GM18499 (cell line): ENCODE measurements around the gene CFAP100.

Experiments
- ATAC-seq: cut with Tn5 transposase; IDR thresholded peaks from one replicate; pipeline ENCODE4 v1.9.1; 2021; ENCODE audit warnings: moderate number of reproducible peaks; ENCODE audit not compliant: insufficient read depth, unreplicated experiment

Gene CFAP100

DNA sequence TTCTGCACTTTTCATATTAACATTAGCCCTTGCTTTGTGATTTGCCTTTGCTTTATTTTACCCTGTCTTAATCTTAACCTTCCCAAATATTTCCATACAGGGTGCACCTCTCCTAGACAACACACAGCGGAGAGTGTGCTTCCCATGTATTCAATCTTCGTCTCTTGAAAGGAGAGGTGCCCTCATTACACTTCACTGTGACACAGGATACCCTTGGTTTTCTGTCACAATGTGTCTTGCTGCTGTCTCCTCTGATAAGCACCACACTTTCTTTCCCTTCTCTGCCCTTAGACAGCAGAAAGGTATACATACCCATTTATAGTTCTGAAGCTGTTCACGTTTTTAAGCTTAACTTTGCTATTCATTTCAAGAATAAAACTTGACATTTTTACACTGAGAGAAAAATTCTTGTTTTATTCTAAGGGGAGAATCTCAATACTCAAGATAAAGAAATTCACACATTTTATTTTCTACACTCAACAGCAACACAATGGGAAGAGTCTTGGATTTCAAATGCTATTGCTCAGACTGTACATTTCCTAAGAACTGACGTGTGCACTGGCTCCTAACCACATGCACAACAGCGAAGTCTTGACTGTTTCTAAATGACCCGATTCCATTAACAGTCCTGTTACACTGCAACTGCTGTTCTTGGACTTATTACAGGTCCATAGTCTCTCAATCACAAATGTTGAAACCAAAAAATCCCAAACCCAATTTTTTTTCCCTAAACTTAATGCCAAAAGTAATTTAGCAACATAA, 59.9 kb downstream of the CFAP100 start:
- ATAC-seq, result no peak

DNA sequence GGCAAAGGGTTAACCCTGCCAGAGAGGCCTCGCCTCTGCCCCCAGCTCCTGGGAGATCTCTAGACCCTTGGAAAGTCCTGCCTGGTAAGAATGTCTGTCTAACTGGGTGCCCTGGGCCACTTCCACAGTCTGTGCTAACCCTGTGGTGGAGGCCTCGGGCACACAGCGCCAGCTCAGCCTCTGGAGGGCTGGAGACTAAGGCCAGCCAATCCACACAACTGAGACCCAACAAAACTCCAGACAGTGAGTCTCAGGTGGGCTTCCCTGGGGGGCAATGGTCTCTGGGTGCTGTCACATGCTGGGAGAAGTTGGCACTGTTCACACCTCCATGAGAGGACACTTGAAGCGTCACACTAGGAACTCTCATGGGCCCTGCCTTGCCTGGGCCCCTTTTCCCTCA, 61.5 kb downstream of the CFAP100 start:
- no peak for ATAC-seq

DNA sequence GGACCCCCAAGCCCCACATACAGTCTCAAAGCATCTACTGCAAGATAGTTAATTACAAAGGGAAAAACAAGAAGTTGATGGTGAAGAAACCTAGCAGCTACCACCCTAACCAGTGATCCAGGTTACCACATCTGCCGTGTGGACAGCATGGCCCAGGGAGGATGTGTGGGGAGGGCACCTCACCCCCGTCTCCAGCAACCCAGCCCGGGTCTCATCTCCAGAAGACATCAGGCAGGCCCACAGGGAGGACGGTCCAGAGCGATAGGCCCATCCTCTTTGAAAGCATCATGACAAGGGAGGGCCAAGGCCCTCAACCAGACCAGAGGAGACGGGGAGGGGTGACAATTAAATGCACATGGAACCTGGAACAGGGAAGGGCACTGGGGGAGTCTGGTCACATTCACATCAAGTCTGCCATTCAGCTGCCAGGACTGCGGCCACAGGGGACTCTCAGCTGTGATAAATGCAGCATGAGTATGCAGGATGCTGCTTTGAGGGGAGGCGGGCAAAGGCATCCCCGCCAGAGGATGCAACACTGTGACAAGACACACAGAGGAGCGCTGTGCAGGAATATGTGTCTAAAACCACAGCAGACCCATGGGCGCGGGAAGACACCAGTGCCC, 62.2 kb downstream of the CFAP100 start:
- no peak for ATAC-seq

DNA sequence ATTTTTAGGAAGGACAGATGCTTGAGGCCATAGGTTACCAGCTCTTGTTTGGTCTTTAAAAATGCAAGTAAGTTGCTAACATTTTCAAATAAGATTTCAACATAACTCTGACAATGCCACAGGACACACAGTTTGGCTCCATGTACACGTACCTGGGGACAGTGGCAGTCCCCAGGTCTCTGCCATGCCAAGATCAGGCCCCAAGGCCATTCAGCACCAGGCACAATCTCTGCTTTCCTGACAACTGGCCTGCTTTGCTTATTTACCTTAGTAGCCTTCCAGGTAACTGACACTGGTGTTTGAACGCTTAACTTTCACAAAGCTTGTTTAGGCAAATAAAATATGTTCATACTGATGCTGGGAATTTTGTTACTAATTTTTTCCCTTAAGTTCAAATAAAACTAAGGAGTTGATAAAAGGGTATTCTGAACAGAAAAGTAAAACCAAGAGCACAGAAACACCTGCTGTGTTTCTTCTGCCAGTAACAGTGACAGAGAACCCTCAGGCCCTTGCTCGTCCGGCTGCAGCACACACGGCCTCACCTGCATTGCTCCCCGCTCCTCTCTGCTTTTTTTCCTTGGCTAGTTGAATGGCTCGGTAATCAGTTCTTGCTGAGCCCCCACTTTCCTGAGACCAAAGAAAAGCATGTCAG, 64.5 kb downstream of the CFAP100 start:
- ATAC-seq, result no peak

DNA sequence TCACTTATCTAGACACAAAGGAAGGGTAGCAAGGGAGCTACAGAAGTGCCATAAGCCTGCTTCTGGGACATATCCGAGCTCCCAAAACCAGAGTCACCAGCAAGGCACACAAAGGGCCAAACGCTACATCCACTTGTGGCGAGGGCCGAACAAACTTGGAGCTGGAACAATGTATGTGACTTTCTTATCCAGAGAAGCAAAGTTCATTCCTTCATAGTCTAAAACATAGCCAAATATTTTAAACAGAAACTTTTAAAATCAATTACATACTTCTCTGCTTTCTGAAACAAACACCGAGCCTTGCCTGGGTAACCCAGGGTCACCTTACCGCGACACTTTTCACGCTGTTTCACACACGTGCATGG, 65.0 kb downstream of the CFAP100 start:
- no peak for ATAC-seq

DNA sequence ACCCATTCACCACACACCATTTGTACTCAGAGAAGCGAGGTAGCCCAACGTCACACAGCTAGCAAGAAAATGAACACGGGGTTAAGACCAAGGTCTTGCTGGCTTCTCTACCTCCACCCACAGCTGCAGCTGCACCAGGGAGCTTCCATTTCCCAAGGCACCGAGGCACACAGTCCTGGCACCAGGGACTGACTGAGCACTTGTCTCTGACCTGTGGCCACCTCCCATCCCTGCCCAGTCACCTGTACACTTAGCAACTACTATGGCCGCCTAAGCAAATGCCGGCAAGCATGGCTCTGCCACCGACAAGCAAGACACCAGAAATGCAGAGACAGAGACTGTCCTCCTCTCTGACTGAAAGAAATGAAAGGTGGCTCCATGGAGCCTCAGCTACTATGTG, 65.7 kb downstream of the CFAP100 start:
- no peak for ATAC-seq

DNA sequence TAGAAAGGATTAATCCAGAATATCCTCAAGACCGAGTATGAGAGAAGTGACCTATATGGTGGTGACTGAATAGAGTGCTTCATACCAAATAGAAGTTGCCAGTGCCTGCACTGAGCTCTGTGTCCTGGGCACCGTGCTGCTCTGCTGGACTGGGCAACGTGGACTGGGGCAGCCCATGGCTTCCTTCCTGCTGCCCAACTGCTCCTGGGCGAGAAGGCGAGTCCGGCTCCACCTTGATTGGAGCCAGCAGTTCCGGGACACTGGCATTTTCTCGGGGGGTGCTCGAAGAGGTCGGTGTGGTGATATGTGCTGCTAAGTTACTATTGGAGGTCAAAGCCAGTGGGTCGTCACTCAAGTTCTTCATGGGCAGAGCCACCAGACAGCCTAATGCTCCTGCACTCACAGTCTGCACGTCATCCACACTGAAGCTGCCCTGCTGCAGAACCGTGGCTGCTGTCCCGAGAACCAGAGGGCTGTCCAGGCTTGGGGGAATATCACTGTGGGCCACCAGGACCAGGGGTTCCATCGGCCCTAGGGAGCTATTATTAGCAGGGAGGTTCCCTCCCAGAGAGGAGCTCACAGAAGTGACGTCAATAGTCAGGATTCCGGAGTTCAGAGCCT, 66.9 kb downstream of the CFAP100 start:
- ATAC-seq, result no peak

DNA sequence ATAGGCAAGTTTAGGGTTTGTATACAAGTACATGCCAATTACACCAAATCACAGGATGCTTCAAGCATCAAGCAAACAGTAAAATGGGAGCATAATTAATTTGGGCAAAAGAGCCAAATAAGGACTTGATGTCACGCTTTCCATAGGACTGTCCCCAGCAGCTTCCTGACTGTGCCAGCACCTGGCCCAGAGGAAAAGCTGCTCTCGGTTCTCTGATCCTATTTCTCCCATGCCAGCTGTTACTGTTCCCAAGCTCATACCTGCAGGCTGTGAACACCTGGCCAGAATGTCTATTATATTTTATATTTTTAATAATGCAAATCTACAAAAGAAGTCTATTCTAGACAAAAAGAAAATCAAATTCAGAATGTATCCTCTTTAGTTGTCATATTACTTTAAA, 68.8 kb downstream of the CFAP100 start:
- ATAC-seq, result no peak

DNA sequence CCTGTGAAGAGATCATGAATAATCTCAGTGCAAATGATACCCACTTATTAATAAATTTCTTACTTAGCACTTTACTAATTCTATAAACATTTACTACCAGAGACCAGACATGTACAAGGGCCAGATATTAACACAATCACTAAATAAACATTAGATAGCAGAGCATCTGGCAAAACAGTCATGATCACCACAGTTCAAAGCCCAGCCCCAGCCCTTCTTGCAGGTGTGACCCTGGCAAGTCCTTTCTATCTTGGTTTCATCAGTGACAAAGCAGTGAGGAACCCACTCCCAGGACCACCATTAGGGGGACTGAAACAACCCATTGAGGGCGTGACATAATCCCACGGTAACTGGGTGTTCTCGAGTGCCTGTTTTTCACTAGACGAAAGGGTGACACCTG, 69.4 kb downstream of the CFAP100 start:
- ATAC-seq, result no peak

DNA sequence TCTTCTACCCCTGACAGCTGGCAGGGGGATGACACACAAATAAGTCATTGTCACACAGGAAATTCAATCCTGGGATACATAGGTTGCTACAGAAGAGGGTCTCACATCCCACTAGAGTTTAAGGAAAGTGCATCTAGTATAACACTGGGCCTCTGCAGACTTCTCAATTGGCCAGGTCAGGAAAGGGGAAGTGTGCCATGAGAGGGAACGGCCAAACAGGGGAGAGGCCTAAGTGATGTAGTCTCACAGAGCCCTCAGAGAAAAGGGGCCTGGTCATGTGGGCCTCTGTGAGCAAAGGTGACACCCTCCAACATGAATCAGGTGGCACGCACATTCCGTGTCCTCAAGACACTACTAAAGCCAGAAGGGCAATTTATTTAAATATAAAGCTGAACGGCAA, 69.8 kb downstream of the CFAP100 start:
- no peak for ATAC-seq

DNA sequence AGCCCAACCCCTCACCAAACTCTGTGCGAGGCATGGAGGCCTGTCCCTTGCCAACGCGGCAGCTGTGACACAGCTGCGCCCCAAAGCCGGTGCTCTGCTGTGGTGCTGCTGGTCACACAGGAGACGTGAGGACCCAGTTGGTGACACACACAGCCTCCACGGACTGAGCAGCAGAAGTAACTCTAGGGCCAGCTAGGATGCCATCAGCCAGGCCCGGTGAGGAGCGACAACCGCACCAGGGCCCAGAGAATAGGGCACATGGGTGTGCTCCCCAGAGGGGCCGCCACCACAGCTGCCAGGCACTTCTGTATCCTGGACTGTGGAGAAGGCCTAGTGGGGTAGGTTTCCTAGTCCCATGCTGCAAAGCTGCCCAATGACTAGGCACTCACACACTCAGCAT, 70.3 kb downstream of the CFAP100 start:
- ATAC-seq, result no peak

DNA sequence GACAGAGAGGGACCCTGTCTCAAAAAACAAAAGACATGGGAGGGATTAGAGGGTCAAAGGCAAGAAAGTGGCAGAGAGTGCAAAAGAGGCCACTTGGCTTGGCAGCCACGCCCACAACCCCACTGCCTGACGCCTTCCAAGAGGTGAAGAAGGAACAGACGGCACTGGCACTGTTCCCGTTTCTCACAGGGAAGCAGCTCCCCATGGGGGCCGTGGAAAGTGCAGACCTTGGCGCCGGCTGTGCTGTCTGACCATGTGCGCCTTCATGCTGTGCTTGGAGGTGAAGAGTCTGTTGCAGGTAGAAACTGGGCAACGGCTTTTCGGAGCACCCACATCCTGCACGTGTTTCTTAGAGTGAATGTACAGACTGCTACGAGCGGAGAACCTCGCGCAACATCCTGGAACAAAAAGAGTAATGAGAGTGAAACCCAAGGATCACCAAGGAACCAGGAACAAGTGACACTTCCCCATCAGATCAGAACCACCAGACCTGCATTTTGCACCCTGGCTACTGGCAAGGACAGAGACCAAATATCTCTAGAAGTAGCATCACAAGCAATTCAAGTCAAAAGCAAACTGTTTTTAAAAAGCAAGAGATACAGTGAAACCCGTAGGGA, 71.3 kb downstream of the CFAP100 start:
- ATAC-seq, result no peak

DNA sequence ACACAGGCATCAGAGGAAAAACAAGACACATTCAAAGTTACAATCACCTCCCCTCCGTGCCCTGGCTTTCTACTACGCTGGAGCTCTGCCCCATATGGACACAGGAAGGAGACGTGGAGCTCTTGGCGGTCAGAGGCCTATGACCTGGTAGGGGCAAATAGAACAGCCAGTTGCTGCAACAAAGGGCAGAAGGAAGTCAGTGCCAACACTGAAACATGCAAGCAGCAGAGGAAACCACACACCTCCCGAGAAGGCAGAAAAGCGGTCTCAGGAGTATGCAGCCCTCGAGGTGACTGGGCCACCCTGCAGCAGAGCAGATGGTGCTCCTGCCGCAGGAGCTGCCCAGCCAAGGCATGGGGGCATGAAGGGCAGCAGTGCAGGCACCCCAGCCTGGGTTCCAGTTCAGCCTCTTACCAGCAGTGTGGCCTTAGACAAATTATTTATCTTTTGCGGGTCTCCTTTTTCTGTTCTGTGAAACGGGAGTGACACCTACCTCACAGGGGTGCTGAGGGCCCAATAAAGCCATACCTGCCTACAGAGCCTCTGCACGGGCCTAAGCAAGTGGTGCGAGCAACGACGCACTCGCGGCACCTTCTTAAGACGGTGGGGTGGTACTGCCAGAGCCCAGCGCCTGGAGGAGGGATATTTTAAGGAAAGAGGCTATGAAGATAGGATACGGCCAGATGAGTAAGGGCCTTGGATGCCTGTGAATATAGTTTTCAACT, 72.3 kb downstream of the CFAP100 start:
- ATAC-seq, result no peak

DNA sequence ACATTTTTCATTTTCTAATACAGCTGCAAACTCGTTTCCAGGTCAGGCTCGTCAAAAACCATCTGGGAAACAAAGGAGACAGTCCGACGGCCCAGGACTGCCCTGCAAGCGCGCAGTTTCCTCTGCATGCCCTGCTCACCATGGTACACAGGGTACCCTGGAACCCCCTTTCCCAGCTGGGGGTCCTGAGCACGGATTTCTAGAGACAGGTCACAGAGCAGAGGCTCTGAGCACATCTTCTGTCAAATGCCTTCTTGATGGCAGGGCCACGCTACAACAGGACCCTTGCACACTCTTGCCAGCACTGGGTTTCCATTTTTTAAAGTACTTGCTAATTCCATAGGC, 72.9 kb downstream of the CFAP100 start:
- ATAC-seq, result no peak

DNA sequence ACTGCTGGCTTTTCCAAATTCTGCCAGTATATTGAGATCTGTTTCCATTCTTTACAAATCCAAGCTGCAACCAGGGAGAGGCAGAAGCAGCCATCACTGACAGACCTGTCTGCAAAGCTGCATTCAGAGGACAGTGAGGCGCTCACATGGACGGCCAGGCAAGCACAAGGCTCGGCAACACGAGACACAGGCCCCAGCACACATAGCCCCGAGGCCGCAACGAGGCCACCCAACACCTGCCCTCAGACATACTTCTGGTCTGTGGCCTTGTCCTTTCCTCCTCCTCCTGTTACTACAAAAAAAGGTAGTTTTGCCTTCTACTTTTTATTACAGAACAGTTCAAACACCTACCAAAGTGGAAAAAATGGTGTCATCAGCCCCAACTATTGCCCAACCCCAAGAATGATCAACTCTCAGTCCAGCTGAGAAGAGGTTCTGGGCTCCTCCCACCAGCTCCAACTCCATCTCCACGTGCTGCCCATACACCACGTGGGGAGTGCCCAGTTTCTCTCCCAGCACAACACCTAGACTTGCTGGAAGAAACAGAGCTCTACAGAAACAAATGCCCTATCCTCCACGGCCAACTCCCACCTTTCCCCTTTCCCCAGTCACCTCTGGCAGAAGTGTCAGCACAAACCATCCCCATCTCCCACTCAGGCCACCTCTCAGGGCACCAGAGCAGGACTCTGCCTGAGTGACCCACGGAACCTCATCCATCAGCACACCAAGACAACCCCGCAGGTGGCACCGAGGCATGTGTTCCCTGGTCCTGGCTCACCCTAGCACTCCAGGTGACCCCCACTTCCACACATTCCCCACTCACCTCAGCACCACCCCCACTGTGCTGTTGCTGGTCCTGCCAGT, 73.6 kb downstream of the CFAP100 start:
- ATAC-seq, result no peak

DNA sequence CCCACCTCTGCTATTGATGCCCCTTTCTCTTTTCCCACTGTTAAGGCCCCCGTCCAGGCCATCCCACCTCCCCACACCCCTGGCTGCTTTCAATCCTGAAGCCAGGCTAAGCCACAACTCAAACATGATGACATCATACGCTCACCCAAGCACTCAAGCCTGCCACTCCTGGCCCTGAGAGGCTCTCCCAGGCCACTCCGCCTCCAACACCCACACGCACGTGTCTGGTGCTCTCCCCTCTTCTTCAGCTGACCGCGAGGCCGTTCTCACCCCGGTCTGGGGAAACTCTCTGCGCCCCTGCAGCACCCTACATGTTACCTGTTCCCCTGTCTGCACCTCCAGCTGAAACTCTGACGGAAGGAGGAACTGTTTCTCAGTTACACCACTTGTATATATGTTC, 74.8 kb downstream of the CFAP100 start:
- no peak for ATAC-seq

DNA sequence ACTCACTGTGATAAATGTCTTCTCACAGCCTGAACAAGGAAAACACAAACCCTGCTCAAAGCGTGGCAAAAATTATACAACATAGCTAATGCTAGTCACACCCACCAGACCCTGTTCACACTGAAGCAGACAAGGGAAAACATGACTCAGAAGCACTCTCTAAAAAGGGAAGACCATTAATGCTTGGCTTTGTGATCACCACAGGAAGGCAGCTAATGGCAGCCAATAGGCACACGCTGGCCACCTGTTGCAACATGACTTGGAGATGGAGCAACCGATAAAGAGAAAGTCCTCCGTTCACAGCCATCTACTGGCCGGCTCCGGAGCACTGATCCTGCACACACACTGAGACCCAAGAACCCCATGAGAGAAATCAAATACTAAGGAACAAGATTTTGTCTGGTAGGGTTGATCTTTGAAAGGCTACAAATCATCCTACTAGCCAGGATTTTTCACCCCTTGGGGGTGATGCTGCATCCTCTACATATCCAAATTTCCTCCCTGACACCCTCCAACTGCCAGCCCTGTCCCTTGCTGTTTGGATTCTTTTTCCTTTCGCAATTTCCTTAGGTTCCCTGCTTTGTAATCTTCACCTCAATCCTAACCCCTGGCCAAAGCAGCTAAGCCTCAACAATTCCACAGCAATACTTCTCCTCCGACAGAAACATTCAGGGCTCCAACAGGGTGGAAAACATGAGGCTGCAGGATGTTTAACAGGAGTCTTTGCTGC, 77.7 kb downstream of the CFAP100 start:
- no peak for ATAC-seq

DNA sequence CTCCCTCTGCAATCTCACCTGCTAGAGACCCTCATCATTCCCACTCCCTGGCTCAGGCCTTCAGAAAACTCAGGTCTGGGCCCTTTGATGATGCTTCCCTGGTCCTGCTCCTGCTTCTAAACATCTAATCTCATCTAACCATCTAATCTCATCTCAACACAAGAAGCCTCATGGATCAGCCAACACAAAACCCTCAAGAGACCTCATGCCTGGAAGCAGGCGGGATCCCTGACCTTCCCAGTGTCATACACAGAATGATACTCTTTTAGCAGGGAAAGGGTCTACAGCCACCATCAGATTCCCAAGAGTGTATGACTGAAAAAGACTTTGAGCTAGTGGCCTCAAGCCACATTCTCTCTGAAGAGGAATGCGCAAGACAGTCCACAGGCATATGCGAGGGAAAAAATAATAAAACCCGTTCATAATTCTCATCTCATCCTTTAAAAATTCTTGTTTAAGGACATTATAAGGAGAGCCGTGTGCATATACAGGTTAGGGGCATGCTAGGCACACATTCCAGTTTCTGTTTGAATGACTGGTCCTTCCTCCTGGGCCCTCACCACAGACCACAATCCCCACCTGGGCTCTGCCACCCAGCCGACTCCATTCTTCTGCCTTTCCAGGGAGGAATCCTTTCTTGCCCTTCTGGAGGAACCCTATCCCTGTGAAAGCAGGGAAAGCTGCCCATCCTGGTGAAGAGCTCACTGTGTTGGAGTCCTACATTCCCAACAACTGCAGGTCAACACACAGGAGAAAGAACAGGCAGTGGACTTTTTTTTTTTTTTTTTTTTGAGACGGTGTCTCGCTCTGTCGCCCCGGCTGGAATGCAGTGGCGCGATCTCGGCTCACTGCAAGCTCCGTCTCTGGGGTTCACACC, 78.8 kb downstream of the CFAP100 start:
- no peak for ATAC-seq
